MCF 10A (cell line): ENCODE data around the gene SYCE3. TPM values are rescaled to one million over a fixed set of nuclear protein-coding genes. Genes with fewer than 3 reads are reported as not detected.

ENCODE experiments used
- BruUV-seq: library from RNA; stranded (reverse); fragments of 400-500 nt; replicated peaks from 2 replicates; lab custom pipeline; 2021; lab: Mats Ljungman, UMichigan
- CTCF ChIA-PET: fragments of 300-600 bp; sonication (Branson Sonifier 250); formaldehyde crosslinking; extraction: SDS; loops from one replicate; lab custom pipeline; 2021; ENCODE audit warnings: antibody characterized with exemption, inconsistent platforms; lab: Yijun Ruan, JAX
- POLR2A ChIA-PET: fragments of 300-600, 350-650 bp; sonication (Branson Sonifier 250); formaldehyde crosslinking; extraction: SDS; loops from one replicate; lab custom pipeline; 2020; ENCODE audit warnings: antibody characterized with exemption, inconsistent platforms; lab: Yijun Ruan, JAX
- DNase-seq: peaks from one replicate; pipeline ENCODE4 v3.0.0-alpha.2; 2018; ENCODE audit not compliant: unreplicated experiment
- H3K27ac Mint-ChIP-seq: one replicate; pipeline ENCODE4 v1.8.0; 2022; ENCODE audit warnings: mild to moderate bottlenecking, low read depth, mixed read lengths; ENCODE audit not compliant: unreplicated experiment
- H3K27me3 Mint-ChIP-seq: one replicate; pipeline ENCODE4 v1.8.0; 2022; ENCODE audit warnings: mixed read lengths; ENCODE audit not compliant: insufficient read depth, unreplicated experiment
- H3K36me3 Mint-ChIP-seq: one replicate; pipeline ENCODE4 v1.8.0; 2022; ENCODE audit warnings: mild to moderate bottlenecking, moderate library complexity, mixed read lengths; ENCODE audit not compliant: insufficient read depth, unreplicated experiment
- H3K4me1 Mint-ChIP-seq: one replicate; pipeline ENCODE4 v1.8.0; 2022; ENCODE audit warnings: mixed read lengths; ENCODE audit not compliant: insufficient read depth, unreplicated experiment
- H3K4me3 Mint-ChIP-seq: one replicate; pipeline ENCODE4 v1.8.0; 2022; ENCODE audit warnings: mild to moderate bottlenecking, moderate library complexity, mixed read lengths; ENCODE audit not compliant: unreplicated experiment
- H3K9me3 Mint-ChIP-seq: one replicate; pipeline ENCODE4 v1.8.0; 2022; ENCODE audit warnings: mixed read lengths; ENCODE audit not compliant: unreplicated experiment
- intact Hi-C: fragments of 100-400 bp; cut with micrococcal nuclease; formaldehyde crosslinking; loops from 2 replicates; pipeline ENCODE4 v1.14.1; 2022
- total RNA-seq: library from RNA; stranded (reverse); gene quantifications from 2 replicates; pipeline ENCODE4 v1.2.3, GENCODE V29; 2022
- TF ChIP-seq, protein P1 (sequence below): fragments of 200-600 bp; IDR thresholded peaks from one replicate; pipeline ENCODE4 v1.8.0; 2022; ENCODE audit warnings: antibody characterized with exemption, mild to moderate bottlenecking; ENCODE audit not compliant: unreplicated experiment

Gene SYCE3
- total RNA-seq, 1 experiment from 2014 or later, result 0.82 TPM

- no peak for DNase-seq
- intact Hi-C loops, result no loop called here
- CTCF ChIA-PET, result interaction anchor here (0.6 to 0.7 kb wide), 2 partner anchors 94 to 102 kb away, joined by 3 to 4 read pairs; no protein-coding TSS in a partner anchor
- Mint-ChIP-seq H3K4me3 (no peak overlapping the region), H3K27me3 (no peaks in the 10 kb centered on the region), H3K36me3 (peaks cover 33% of the 10 kb centered on the region), H3K9me3 (no peaks in the 10 kb centered on the region), H3K27ac (no peak overlapping the region), H3K4me1 (no peaks in the 10 kb centered on the region)
- POLR2A ChIA-PET, result interaction anchor here (1.1 to 1.5 kb wide), 2 partner anchors 11 to 44 kb away, joined by 3 to 4 read pairs; partner anchors contain the start of genes SYCE3 and TYMP
- no TSS peak for BruUV-seq
- TF ChIP-seq, protein P1, sequence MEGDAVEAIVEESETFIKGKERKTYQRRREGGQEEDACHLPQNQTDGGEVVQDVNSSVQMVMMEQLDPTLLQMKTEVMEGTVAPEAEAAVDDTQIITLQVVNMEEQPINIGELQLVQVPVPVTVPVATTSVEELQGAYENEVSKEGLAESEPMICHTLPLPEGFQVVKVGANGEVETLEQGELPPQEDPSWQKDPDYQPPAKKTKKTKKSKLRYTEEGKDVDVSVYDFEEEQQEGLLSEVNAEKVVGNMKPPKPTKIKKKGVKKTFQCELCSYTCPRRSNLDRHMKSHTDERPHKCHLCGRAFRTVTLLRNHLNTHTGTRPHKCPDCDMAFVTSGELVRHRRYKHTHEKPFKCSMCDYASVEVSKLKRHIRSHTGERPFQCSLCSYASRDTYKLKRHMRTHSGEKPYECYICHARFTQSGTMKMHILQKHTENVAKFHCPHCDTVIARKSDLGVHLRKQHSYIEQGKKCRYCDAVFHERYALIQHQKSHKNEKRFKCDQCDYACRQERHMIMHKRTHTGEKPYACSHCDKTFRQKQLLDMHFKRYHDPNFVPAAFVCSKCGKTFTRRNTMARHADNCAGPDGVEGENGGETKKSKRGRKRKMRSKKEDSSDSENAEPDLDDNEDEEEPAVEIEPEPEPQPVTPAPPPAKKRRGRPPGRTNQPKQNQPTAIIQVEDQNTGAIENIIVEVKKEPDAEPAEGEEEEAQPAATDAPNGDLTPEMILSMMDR, result no peak
Observed at GRCh38 chr22:50519151-50519550, 43.6 kb downstream of the SYCE3 start.

DNA sequence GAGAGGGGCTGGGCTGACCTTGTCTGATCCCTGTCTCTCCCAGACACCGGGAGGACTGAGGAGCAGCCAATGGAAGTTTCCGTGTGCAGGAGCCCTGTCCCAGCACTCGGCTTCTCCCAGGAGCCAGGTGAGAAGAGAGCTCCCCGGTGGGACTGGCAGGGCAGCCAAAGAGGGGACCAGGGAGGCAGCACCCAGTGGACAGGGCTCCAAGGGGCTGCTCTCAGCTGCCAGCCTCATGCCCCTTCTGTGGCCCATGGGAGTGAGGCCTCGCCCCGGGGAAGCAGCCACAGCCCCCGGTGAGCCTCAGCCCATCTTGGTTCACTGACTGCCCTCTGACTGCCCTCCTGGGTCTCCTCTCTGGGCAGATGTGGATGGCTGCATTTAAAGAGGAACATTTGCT is 44.1 kb downstream of the SYCE3 start:
- Mint-ChIP-seq H3K36me3 (peaks cover 28% of the 10 kb centered on the region), H3K27me3 (no peaks in the 10 kb centered on the region), H3K4me1 (no peaks in the 10 kb centered on the region), H3K4me3 (no peak overlapping the region), H3K27ac (no peak overlapping the region), H3K9me3 (no peaks in the 10 kb centered on the region)
- no peak for DNase-seq
- TF ChIP-seq, protein P1, result no peak
- no TSS peak for BruUV-seq
- ChIA-PET CTCF (interaction anchor here (0.6 kb wide), 1 partner anchor 94 kb away, joined by 4 read pairs; no protein-coding TSS in a partner anchor), POLR2A (interaction anchor here (1.1 to 1.5 kb wide), 2 partner anchors 11 to 44 kb away, joined by 3 to 4 read pairs; partner anchors contain the start of genes SYCE3 and TYMP)
- intact Hi-C loops, result no loop called here

GRCh38 chr22:50517495-50518260 is 45.0 kb downstream of the SYCE3 start:
- no peak for DNase-seq
- intact Hi-C loops, result no loop called here
- Mint-ChIP-seq H3K9me3 (no peaks in the 10 kb centered on the region), H3K36me3 (peaks cover 31% of the 10 kb centered on the region), H3K4me3 (no peak overlapping the region), H3K4me1 (no peaks in the 10 kb centered on the region), H3K27me3 (no peaks in the 10 kb centered on the region), H3K27ac (no peak overlapping the region)
- ChIA-PET POLR2A (interaction anchor here (0.7 kb wide), 1 partner anchor 10 kb away, joined by 3 read pairs; the partner anchor contains the start of genes LMF2 and NCAPH2), CTCF (interaction anchor here (0.5 kb wide), 1 partner anchor 102 kb away, joined by 4 read pairs; no protein-coding TSS in a partner anchor)
- TF ChIP-seq, protein P1, result no peak
- TSS peak; percentile 10 for BruUV-seq

GRCh38 chr22:50516891-50517290 is 45.8 kb downstream of the SYCE3 start:
- POLR2A ChIA-PET, result interaction anchor here (0.7 kb wide), 1 partner anchor 9 kb away, joined by 3 read pairs; the partner anchor contains the start of genes LMF2 and NCAPH2
- CTCF ChIA-PET, result interaction anchor here (0.5 to 0.6 kb wide), 2 partner anchors 9 to 103 kb away, joined by 3 to 4 read pairs; no protein-coding TSS in a partner anchor

More at GRCh38 chr22:50516891-50517290, 45.8 kb downstream of the SYCE3 start:
- Mint-ChIP-seq H3K4me3 (no peak overlapping the region), H3K4me1 (no peaks in the 10 kb centered on the region), H3K27me3 (no peaks in the 10 kb centered on the region), H3K9me3 (no peaks in the 10 kb centered on the region), H3K27ac (no peak overlapping the region), H3K36me3 (peaks cover 38% of the 10 kb centered on the region)
- intact Hi-C loops, result no loop called here
- TF ChIP-seq, protein P1, result no peak
- DNase-seq, result no peak
- BruUV-seq, result no TSS peak
